H9 (cell line): ENCODE results near the gene SNRNP35. TPM values are rescaled to one million over a fixed set of nuclear protein-coding genes. Genes with fewer than 3 reads are reported as not detected.

ENCODE experiments used
- DNase-seq: peaks from one replicate; pipeline ENCODE4 v3.0.0-alpha.2; 2017
- H2AFZ ChIP-seq: one replicate; pipeline ENCODE4 v1.6.1; 2013; ENCODE audit warnings: mild to moderate bottlenecking, low read length, control low read depth, moderate library complexity
- H2AK5ac ChIP-seq: 2 replicates; pipeline ENCODE4 v1.6.1; 2013; ENCODE audit warnings: low read length, control low read depth, mixed read lengths; ENCODE audit not compliant: insufficient read length
- H2BK120ac ChIP-seq: one replicate; pipeline ENCODE4 v1.6.1; 2013; ENCODE audit warnings: low read depth, mild to moderate bottlenecking, low read length, control low read depth, inconsistent platforms; ENCODE audit not compliant: poor library complexity, severe bottlenecking
- H2BK12ac ChIP-seq: 2 replicates; pipeline ENCODE4 v1.6.1; 2013; ENCODE audit warnings: low read length, control low read depth, mixed read lengths, low read depth; ENCODE audit not compliant: insufficient read length
- H2BK15ac ChIP-seq: 2 replicates; pipeline ENCODE4 v1.6.1; 2013; ENCODE audit warnings: low read depth, low read length, control low read depth
- H2BK20ac ChIP-seq: one replicate; pipeline ENCODE4 v1.6.1; 2013; ENCODE audit warnings: low read depth, mild to moderate bottlenecking, low read length, control low read depth, inconsistent platforms; ENCODE audit not compliant: poor library complexity, severe bottlenecking
- H2BK5ac ChIP-seq: 2 replicates; pipeline ENCODE4 v1.6.1; 2013; ENCODE audit warnings: low read length, control low read depth, mixed read lengths; ENCODE audit not compliant: insufficient read length
- H3K14ac ChIP-seq: 2 replicates; pipeline ENCODE4 v1.6.1; 2013; ENCODE audit warnings: low read length, control low read depth; ENCODE audit not compliant: insufficient read depth
- H3K18ac ChIP-seq: 2 replicates; pipeline ENCODE4 v1.6.1; 2013; ENCODE audit warnings: low read depth, mild to moderate bottlenecking, mixed read lengths, low read length, control low read depth; ENCODE audit not compliant: insufficient read length
- H3K23ac ChIP-seq: 2 replicates; pipeline ENCODE4 v1.6.1; 2013; ENCODE audit warnings: low read length, control low read depth, mixed read lengths, low read depth; ENCODE audit not compliant: insufficient read length
- H3K23me2 ChIP-seq: 2 replicates; pipeline ENCODE4 v1.6.1; 2013; ENCODE audit warnings: low read depth, mild to moderate bottlenecking, mixed read lengths, low read length, control low read depth; ENCODE audit not compliant: insufficient read length, poor library complexity, severe bottlenecking
- H3K27ac ChIP-seq: 2 replicates; pipeline ENCODE4 v1.5.1; 2013; ENCODE audit warnings: low read length, control low read depth, mixed read lengths, low read depth; ENCODE audit not compliant: insufficient read length
- H3K27me3 ChIP-seq: 2 replicates; pipeline ENCODE4 v1.6.1; 2013; ENCODE audit warnings: low read length, control low read depth, inconsistent platforms; ENCODE audit not compliant: insufficient read depth
- H3K4ac ChIP-seq: 2 replicates; pipeline ENCODE4 v1.6.1; 2013; ENCODE audit warnings: low read depth, mild to moderate bottlenecking, control low read depth, inconsistent platforms, low read length, moderate library complexity
- H3K4me1 ChIP-seq: 2 replicates; pipeline ENCODE4 v1.6.1; 2013; ENCODE audit warnings: low read length, control low read depth, inconsistent platforms; ENCODE audit not compliant: insufficient read depth
- H3K4me2 ChIP-seq: 2 replicates; pipeline ENCODE4 v1.6.1; 2013; ENCODE audit warnings: low read length, control low read depth, mixed read lengths; ENCODE audit not compliant: insufficient read length, insufficient read depth
- H3K56ac ChIP-seq: 2 replicates; pipeline ENCODE4 v1.6.1; 2013; ENCODE audit warnings: low read depth, mild to moderate bottlenecking, mixed read lengths, low read length, control low read depth; ENCODE audit not compliant: insufficient read length
- H3K79me1 ChIP-seq: 2 replicates; pipeline ENCODE4 v1.6.1; 2013; ENCODE audit warnings: low read depth, mild to moderate bottlenecking, moderate library complexity, low read length, control low read depth, inconsistent platforms; ENCODE audit not compliant: insufficient read depth, poor library complexity, severe bottlenecking
- H3K79me2 ChIP-seq: 2 replicates; pipeline ENCODE4 v1.6.1; 2013; ENCODE audit warnings: low read length, control low read depth, inconsistent platforms; ENCODE audit not compliant: insufficient read depth
- H3K9ac ChIP-seq: 2 replicates; pipeline ENCODE4 v1.6.1; 2013; ENCODE audit warnings: low read length, control low read depth, mixed read lengths; ENCODE audit not compliant: insufficient read length; ENCODE audit errors: extremely low read depth
- H3K9me3 ChIP-seq: one replicate; pipeline ENCODE4 v1.6.1; 2013; ENCODE audit warnings: low read depth, low read length, inconsistent platforms; ENCODE audit not compliant: control insufficient read depth
- H3T11ph ChIP-seq: one replicate; pipeline ENCODE4 v1.6.1; 2013; ENCODE audit warnings: mild to moderate bottlenecking, low read length, control low read depth, inconsistent platforms
- H4K20me1 ChIP-seq: one replicate; pipeline ENCODE4 v1.6.1; 2013; ENCODE audit not compliant: control insufficient read depth, insufficient read length, insufficient read depth
- H4K5ac ChIP-seq: 2 replicates; pipeline ENCODE4 v1.6.1; 2013; ENCODE audit warnings: low read depth, mild to moderate bottlenecking, mixed read lengths, low read length, control low read depth; ENCODE audit not compliant: insufficient read length
- H4K8ac ChIP-seq: replicated peaks from 2 replicates; pipeline ENCODE4 v1.6.1; 2013; ENCODE audit warnings: low read length, control low read depth, mixed read lengths, low read depth; ENCODE audit not compliant: insufficient read length
- H4K91ac ChIP-seq: 2 replicates; pipeline ENCODE4 v1.6.1; 2013; ENCODE audit warnings: low read depth, mild to moderate bottlenecking, moderate library complexity, mixed read lengths, low read length, control low read depth; ENCODE audit not compliant: insufficient read length
- H3K27ac Mint-ChIP-seq, 3 experiments: 2 replicates in 2 of 3; 3 replicates in 1 of 3; pipeline ENCODE4 v1.8.0; 2020 to 2021; ENCODE audit warnings: mixed read lengths in 3 of 3, mild to moderate bottlenecking in 1 of 3, moderate library complexity in 1 of 3
- H3K27me3 Mint-ChIP-seq: 2 replicates; pipeline ENCODE4 v1.8.0; 2021; ENCODE audit warnings: low read depth, mild to moderate bottlenecking, moderate library complexity, mixed read lengths
- H3K36me3 Mint-ChIP-seq, 3 experiments: 2 replicates in 2 of 3; 3 replicates in 1 of 3; pipeline ENCODE4 v1.8.0; 2020 to 2021; ENCODE audit warnings: low read depth in 3 of 3, mixed read lengths in 3 of 3; ENCODE audit not compliant: insufficient read depth in 1 of 3
- H3K4me1 Mint-ChIP-seq, 2 experiments: 2 replicates each; pipeline ENCODE4 v1.8.0; 2020; ENCODE audit warnings: mixed read lengths in 2 of 2
- H3K4me3 Mint-ChIP-seq, 2 experiments: 2 replicates in 1 of 2; 3 replicates in 1 of 2; pipeline ENCODE4 v1.8.0; 2020 to 2021; ENCODE audit warnings: mild to moderate bottlenecking in 2 of 2, mixed read lengths in 2 of 2, moderate library complexity in 1 of 2
- H3K9me3 Mint-ChIP-seq, 2 experiments: 2 replicates in 1 of 2; 3 replicates in 1 of 2; pipeline ENCODE4 v1.8.0; 2020; ENCODE audit warnings: mild to moderate bottlenecking in 2 of 2, mixed read lengths in 2 of 2, moderate library complexity in 1 of 2
- WGBS: extraction: QIAGEN DNeasy Blood & Tissue Kit; methylation state at CpG from one replicate; pipeline ENCODE4 v1.1.7; 2013; ENCODE audit warnings: missing lambda C conversion rate, low lambda C conversion rate, mixed read lengths; ENCODE audit not compliant: insufficient read length; ENCODE audit errors: extremely low coverage; 5-methylcytosine and 5-hydroxymethylcytosine counted together
- total RNA-seq: library from RNA; stranded (reverse); gene quantifications from 2 replicates; pipeline ENCODE4 v1.2.1, GENCODE V29; 2021
- TF ChIP-seq, protein P1 (sequence below): fragments of 200-600 bp; sonication (generic); conservative IDR thresholded peaks from 3 replicates; pipeline ENCODE4 v1.8.0; 2021; ENCODE audit warnings: antibody characterized with exemption, mild to moderate bottlenecking

The SNRNP35 gene
- total RNA-seq, 1 experiment from 2014 or later, result 16.3 TPM

DNA sequence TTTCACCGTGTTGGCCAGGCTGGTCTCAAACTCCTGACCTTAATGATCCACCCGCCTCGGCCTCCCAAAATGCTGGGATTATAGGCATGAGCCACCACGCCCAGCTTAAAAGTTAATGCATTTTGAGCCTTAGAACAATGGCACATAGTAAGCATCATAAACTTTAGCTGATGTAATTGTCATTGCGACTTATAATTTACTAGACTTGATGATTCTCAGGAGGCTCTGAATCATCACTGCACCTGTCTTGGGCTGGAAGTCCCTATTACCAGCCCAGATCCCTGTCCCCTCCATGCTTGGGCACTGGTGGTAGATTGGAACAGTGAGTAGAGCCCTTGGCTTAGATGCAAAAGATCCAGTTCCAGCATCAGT is 47.9 kb upstream of the SNRNP35 start:
- no CpG with 5 or more reads among the region's 5 CpGs for WGBS
- no peaks in the 10 kb centered on the region for H3K79me1 ChIP-seq
- no peak overlapping the region for H3K4me2 ChIP-seq
- H3K18ac ChIP-seq, result no peak overlapping the region
- H3K23ac ChIP-seq, result no peak overlapping the region
- no peak overlapping the region for H4K8ac ChIP-seq
- H2AFZ ChIP-seq, result no peak overlapping the region
- Mint-ChIP-seq H3K27ac (no peak overlapping the region), H3K9me3 (peaks cover 0 to 2% of the 10 kb centered on the region in 2 experiments; a peak in 3 of 5 replicates), H3K27me3 (peaks cover 17% of the 10 kb centered on the region), H3K4me1 (no peaks in the 10 kb centered on the region; a peak in 1 of 4 replicates), H3K4me3 (no peak overlapping the region), H3K36me3 (peaks cover 8 to 21% (median 12%) of the 10 kb centered on the region in 3 experiments)
- H3K56ac ChIP-seq, result no peak overlapping the region
- no peak overlapping the region for H4K91ac ChIP-seq
- no peak overlapping the region for H2BK20ac ChIP-seq
- H2BK12ac ChIP-seq, result no peak overlapping the region
- DNase-seq, result no peak
- H3K14ac ChIP-seq, result no peak overlapping the region
- H3K23me2 ChIP-seq, result no peaks in the 10 kb centered on the region
- no peak overlapping the region for H3T11ph ChIP-seq
- TF ChIP-seq, protein P1, sequence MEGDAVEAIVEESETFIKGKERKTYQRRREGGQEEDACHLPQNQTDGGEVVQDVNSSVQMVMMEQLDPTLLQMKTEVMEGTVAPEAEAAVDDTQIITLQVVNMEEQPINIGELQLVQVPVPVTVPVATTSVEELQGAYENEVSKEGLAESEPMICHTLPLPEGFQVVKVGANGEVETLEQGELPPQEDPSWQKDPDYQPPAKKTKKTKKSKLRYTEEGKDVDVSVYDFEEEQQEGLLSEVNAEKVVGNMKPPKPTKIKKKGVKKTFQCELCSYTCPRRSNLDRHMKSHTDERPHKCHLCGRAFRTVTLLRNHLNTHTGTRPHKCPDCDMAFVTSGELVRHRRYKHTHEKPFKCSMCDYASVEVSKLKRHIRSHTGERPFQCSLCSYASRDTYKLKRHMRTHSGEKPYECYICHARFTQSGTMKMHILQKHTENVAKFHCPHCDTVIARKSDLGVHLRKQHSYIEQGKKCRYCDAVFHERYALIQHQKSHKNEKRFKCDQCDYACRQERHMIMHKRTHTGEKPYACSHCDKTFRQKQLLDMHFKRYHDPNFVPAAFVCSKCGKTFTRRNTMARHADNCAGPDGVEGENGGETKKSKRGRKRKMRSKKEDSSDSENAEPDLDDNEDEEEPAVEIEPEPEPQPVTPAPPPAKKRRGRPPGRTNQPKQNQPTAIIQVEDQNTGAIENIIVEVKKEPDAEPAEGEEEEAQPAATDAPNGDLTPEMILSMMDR, result no peak
- no peak overlapping the region for H3K4ac ChIP-seq
- H3K79me2 ChIP-seq, result no peaks in the 10 kb centered on the region
- no peaks in the 10 kb centered on the region for H3K9me3 ChIP-seq
- no peak overlapping the region for H2BK15ac ChIP-seq
- no peaks in the 10 kb centered on the region for H3K27me3 ChIP-seq
- no peaks in the 10 kb centered on the region for H4K20me1 ChIP-seq
- no peak overlapping the region for H3K9ac ChIP-seq
- no peak overlapping the region for H3K27ac ChIP-seq
- no peak overlapping the region for H2BK120ac ChIP-seq
- no peak overlapping the region for H2BK5ac ChIP-seq
- no peak overlapping the region for H4K5ac ChIP-seq
- H2AK5ac ChIP-seq, result no peak overlapping the region
- no peaks in the 10 kb centered on the region for H3K4me1 ChIP-seq
